Hepatocyte (in vitro differentiated cells): ENCODE data around the gene ZBTB20.

Experiments used
- EZH2phosphoT487 ChIP-seq: fragments of 200-600 bp; sonication (generic); IDR thresholded peaks from one replicate; pipeline ENCODE4 v1.6.1; 2018; ENCODE audit warnings: antibody characterized with exemption, mild to moderate bottlenecking, low read depth, moderate library complexity; ENCODE audit not compliant: unreplicated experiment, severe bottlenecking
- TF ChIP-seq, protein P1 (sequence below): fragments of 200-600 bp; sonication (generic); IDR thresholded peaks from 2 replicates; pipeline ENCODE4 v1.5.1; 2016; ENCODE audit warnings: antibody characterized with exemption, mild to moderate bottlenecking; ENCODE audit not compliant: poor library complexity

DNA sequence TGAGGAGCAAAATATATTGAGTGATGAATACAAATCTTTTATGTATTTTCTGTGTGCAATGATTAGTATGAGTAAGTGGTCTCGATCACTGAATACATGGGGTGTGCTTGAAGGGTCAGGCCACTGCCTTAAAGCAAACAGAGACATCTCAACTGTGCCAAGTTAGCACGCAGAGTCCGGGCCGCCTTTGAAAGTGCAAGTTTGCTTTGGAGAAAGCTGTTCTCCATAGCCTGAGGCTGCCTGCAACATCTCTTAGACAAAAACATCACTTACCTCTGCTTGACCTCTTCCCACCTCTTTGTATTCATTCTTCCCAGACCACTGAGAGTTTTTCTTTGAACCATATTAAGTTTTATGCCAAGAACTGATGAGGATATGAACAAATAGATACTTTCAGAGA lies 267.0 kb downstream of the ZBTB20 start:
- TF ChIP-seq, protein P1, sequence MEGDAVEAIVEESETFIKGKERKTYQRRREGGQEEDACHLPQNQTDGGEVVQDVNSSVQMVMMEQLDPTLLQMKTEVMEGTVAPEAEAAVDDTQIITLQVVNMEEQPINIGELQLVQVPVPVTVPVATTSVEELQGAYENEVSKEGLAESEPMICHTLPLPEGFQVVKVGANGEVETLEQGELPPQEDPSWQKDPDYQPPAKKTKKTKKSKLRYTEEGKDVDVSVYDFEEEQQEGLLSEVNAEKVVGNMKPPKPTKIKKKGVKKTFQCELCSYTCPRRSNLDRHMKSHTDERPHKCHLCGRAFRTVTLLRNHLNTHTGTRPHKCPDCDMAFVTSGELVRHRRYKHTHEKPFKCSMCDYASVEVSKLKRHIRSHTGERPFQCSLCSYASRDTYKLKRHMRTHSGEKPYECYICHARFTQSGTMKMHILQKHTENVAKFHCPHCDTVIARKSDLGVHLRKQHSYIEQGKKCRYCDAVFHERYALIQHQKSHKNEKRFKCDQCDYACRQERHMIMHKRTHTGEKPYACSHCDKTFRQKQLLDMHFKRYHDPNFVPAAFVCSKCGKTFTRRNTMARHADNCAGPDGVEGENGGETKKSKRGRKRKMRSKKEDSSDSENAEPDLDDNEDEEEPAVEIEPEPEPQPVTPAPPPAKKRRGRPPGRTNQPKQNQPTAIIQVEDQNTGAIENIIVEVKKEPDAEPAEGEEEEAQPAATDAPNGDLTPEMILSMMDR = no peak
- no peak for TF ChIP-seq EZH2phosphoT487
